NCI-H146 (cell line): ENCODE data around the gene FIGN.

Experiments used
- DNase-seq: peaks from one replicate; lab custom pipeline; 2025; lab: John Stamatoyannopoulos, UW

FIGN gene

GRCh38 chr2:163611557-163611906 lies 124.3 kb downstream of the FIGN start:
- no peak for DNase-seq

- peak; percentile 1 for DNase-seq
Observed at GRCh38 chr2:163610817-163611556, 124.8 kb downstream of the FIGN start.

GRCh38 chr2:163607630-163608029 lies 128.2 kb downstream of the FIGN start:
- DNase-seq, result no peak

- DNase-seq, result no peak
Observed at GRCh38 chr2:163606878-163607277, 128.9 kb downstream of the FIGN start.

GRCh38 chr2:163605779-163606178 lies 130.0 kb downstream of the FIGN start:
- no peak for DNase-seq

GRCh38 chr2:163604941-163605555 lies 130.8 kb downstream of the FIGN start:
- DNase-seq, result no peak

- DNase-seq, result no peak
Observed at GRCh38 chr2:163602196-163602595, 133.6 kb downstream of the FIGN start.

- no peak for DNase-seq
Observed at GRCh38 chr2:163601377-163601776, 134.4 kb downstream of the FIGN start.

GRCh38 chr2:163600801-163601200 lies 135.0 kb downstream of the FIGN start:
- no peak for DNase-seq

GRCh38 chr2:163595028-163595427 lies 140.8 kb downstream of the FIGN start:
- no peak for DNase-seq

- DNase-seq, result no peak
Observed at GRCh38 chr2:163594497-163594896, 141.3 kb downstream of the FIGN start.

- DNase-seq, result no peak
Observed at GRCh38 chr2:163593982-163594381, 141.8 kb downstream of the FIGN start.

- DNase-seq, result no peak
Observed at GRCh38 chr2:163592954-163593622, 142.7 kb downstream of the FIGN start.

- DNase-seq, result no peak
Observed at GRCh38 chr2:163591461-163591860, 144.3 kb downstream of the FIGN start.

GRCh38 chr2:163580757-163581156 lies 155.1 kb downstream of the FIGN start:
- no peak for DNase-seq

- DNase-seq, result no peak
Observed at GRCh38 chr2:163574309-163574708, 161.5 kb downstream of the FIGN start.

- DNase-seq, result no peak
Observed at GRCh38 chr2:163573652-163574051, 162.2 kb downstream of the FIGN start.

- DNase-seq, result no peak
Observed at GRCh38 chr2:163572850-163573249, 163.0 kb downstream of the FIGN start.

- no peak for DNase-seq
Observed at GRCh38 chr2:163571423-163572102, 164.2 kb downstream of the FIGN start.

- DNase-seq, result no peak
Observed at GRCh38 chr2:163570391-163570790, 165.4 kb downstream of the FIGN start.

GRCh38 chr2:163565192-163565591 lies 170.6 kb downstream of the FIGN start:
- DNase-seq, result no peak

- DNase-seq, result no peak
Observed at GRCh38 chr2:163564236-163564635, 171.6 kb downstream of the FIGN start.

GRCh38 chr2:163563336-163563735 lies 172.5 kb downstream of the FIGN start:
- DNase-seq, result no peak
